ENCODE measurements around the gene SRGAP1. TPM values are rescaled to one million over a fixed set of nuclear protein-coding genes. Genes with fewer than 3 reads are reported as not detected.
A peak's percentile ranks its signal among the peaks of the same experiment; 100 is the strongest.

Gene SRGAP1
- total and polyA plus RNA-seq, 2 of the 4 experiments (the other 2 are of a cell fraction) = 10.0 to 10.2 TPM

GRCh38 chr12:63808631-63809030 lies 35.9 kb upstream of the SRGAP1 start:
- H4K20me1 ChIP-seq (ENCODE audit: insufficient read depth, low read length) = no peaks in the 10 kb centered on the region
- no peak overlapping the region for H2BK15ac ChIP-seq (ENCODE audit: low read depth, low read length)
- intact Hi-C loops (cut with micrococcal nuclease) = no loop called here
- H3K4me2 ChIP-seq (ENCODE audit: low read depth, low read length) = no peak overlapping the region
- H3K9ac ChIP-seq (ENCODE audit: low read depth, low read length) = no peak overlapping the region
- H2AK9ac ChIP-seq (replicated peaks; ENCODE audit: low read depth, low read length, poor library complexity) = no peak overlapping the region
- H3K4ac ChIP-seq (ENCODE audit: low read depth, low read length) = no peak overlapping the region
- no peak overlapping the region for H2BK20ac ChIP-seq (ENCODE audit: low read depth, low read length)
- CTCF ChIA-PET = interaction anchor here (0.7 kb wide), 1 partner anchor 281 kb away, joined by 3 read pairs; no protein-coding TSS in a partner anchor
- peak overlapping the region; percentile 13 for H2AFZ ChIP-seq (replicated peaks; ENCODE audit: low read length, poor library complexity)
- H3K4me1 ChIP-seq (ENCODE audit: control insufficient read depth, insufficient read depth, low read length) = peaks cover 2% of the 10 kb centered on the region; the same call in 1 of the 2 replicates
- H3K4me3 ChIP-seq (ENCODE audit: insufficient read depth, low read depth, low read length) = no peak overlapping the region
- H3K56ac ChIP-seq (ENCODE audit: extremely low read depth, insufficient read depth, low read length) = no peak overlapping the region
- H2BK120ac ChIP-seq (ENCODE audit: low read depth, low read length) = no peak overlapping the region
- TF ChIP-seq BHLHE40 (IDR thresholded peaks at IDR 0.05; ENCODE audit: low read depth, low read length) (no peak), POLR2A (IDR thresholded peaks at IDR 0.05; ENCODE audit: low read depth, low read length) (no peak), MAZ (IDR thresholded peaks at IDR 0.05; ENCODE audit: borderline replicate concordance, low read depth, low read length) (no peak), USF2 (IDR thresholded peaks at IDR 0.05; ENCODE audit: low read depth, low read length) (no peak), MAFK (IDR thresholded peaks at IDR 0.05; ENCODE audit: low read depth, low read length) (no peak), ELK1 (IDR thresholded peaks at IDR 0.05; ENCODE audit: borderline replicate concordance, low read depth, low read length) (no peak)
- H2BK5ac ChIP-seq (ENCODE audit: low read depth, low read length, poor library complexity, severe bottlenecking) = no peak overlapping the region
- no peak overlapping the region for H2AK5ac ChIP-seq (ENCODE audit: low read depth, low read length)
- no peak overlapping the region for H4K91ac ChIP-seq (ENCODE audit: insufficient read depth, low read depth, low read length)
- H4K5ac ChIP-seq (ENCODE audit: low read depth, low read length) = no peak overlapping the region
- ATAC-seq (ENCODE audit: low read depth) (no peak), DNase-seq (peak; percentile 28)
- no peaks in the 10 kb centered on the region for H3K79me1 ChIP-seq (ENCODE audit: low read depth in 1 of 2, low read length in 2 of 2)
- H3K27me3 ChIP-seq (ENCODE audit: control insufficient read depth, insufficient read depth, low read length) = no peaks in the 10 kb centered on the region
- no peaks in the 10 kb centered on the region for H3K9me3 ChIP-seq (ENCODE audit: control insufficient read depth, insufficient read depth, low read length)
- peaks cover 4% of the 10 kb centered on the region; the same call in 1 of the 2 replicates for H3K36me3 ChIP-seq (ENCODE audit: control insufficient read depth, insufficient read depth, low read length)
- BruUV-seq (replicated peaks) = no TSS peak
- H4K8ac ChIP-seq (ENCODE audit: low read depth in 2 of 2, low read length in 2 of 2) = no peak overlapping the region
- H3K27ac ChIP-seq (ENCODE audit: insufficient read depth, low read length) = no peak overlapping the region
- in situ Hi-C loops (cut with MboI; ENCODE audit: low sequenced_read_pairs) = no loop called here
- WGBS, 2 experiments (ENCODE audit: extremely low coverage in 2 of 2, insufficient read length in 1 of 2) = no CpG with 5 or more reads among the region's 5 CpGs
- no peak overlapping the region for H3K18ac ChIP-seq (ENCODE audit: low read depth, low read length)
- POLR2A ChIA-PET (ENCODE audit: unreplicated experiment) = interaction anchor here (0.6 kb wide), 1 partner anchor 106 kb away, joined by 3 read pairs; no protein-coding TSS in a partner anchor
- dilution Hi-C loops (cut with HindIII; ENCODE audit: low sequenced_read_pairs, unreplicated experiment) = no loop called here
- H3K23ac ChIP-seq (ENCODE audit: low read depth, low read length) = no peak overlapping the region
- H3K14ac ChIP-seq (replicated peaks; ENCODE audit: low read depth, low read length) = no peak overlapping the region
- peaks cover 3% of the 10 kb centered on the region; the same call in 1 of the 2 replicates for H3K9me1 ChIP-seq (ENCODE audit: insufficient read depth, low read length)
